Measurements from ENCODE around the gene ODF4.

Gene ODF4

GRCh38 chr17:8350339-8350738 lies 10.7 kb downstream of the ODF4 start:
- 79% methylated on average over 5 of the region's 7 CpGs for WGBS
- Histone ChIP-seq H3K23ac (ENCODE audit: low read length in 2 of 2) (no peak overlapping the region), H4K91ac (ENCODE audit: low read length) (no peak overlapping the region)

DNA sequence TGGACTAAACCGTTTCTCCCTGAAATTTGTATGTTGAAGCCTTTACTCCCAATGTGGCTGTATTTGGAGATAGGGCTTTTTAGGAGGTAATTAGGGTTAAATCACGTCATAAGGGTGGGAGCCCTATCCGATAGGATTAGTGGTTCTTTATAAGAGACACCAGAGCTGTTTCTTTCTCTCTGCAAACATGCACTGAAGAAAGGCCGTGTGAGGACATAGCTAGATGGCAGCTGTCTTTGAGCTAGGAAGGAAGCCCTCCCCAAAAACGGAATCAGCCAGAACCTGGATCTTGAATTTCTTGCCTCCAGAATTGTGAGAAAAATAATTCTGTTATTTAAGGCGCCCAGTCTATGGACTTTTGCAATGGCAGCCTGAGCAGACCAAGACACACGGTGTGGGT lies 14.1 kb downstream of the ODF4 start:
- no peaks in the 10 kb centered on the region for H3K4me1 ChIP-seq (ENCODE audit: control insufficient read depth, insufficient read depth, low read depth, low read length)

More at GRCh38 chr17:8350339-8350738, 10.7 kb downstream of the ODF4 start:
- no peak overlapping the region for H3K9ac ChIP-seq (ENCODE audit: low read length)
- no peak overlapping the region for H3K4ac ChIP-seq (ENCODE audit: low read depth in 1 of 2, low read length in 2 of 2)
- no peak overlapping the region for H2BK12ac ChIP-seq (ENCODE audit: low read length in 2 of 2)
- H3K27ac ChIP-seq (ENCODE audit: low read length, poor library complexity, severe bottlenecking), result no peak overlapping the region
- DNase-seq, result no peak
- H3K9me3 ChIP-seq (ENCODE audit: control insufficient read depth, low read length), result peaks cover 2% of the 10 kb centered on the region
- H3K4me2 ChIP-seq (ENCODE audit: low read length, poor library complexity, severe bottlenecking), result no peak overlapping the region
- H4K8ac ChIP-seq (ENCODE audit: low read length), result no peak overlapping the region
- H3K4me1 ChIP-seq (ENCODE audit: control insufficient read depth, insufficient read depth, low read depth, low read length), result no peaks in the 10 kb centered on the region
- H2BK15ac ChIP-seq (ENCODE audit: low read depth, poor library complexity, severe bottlenecking), result no peak overlapping the region
- H3K27me3 ChIP-seq (ENCODE audit: control insufficient read depth in 1 of 2, insufficient read depth in 1 of 2, low read length in 2 of 2), result peaks cover 12 to 23% of the 10 kb centered on the region in 2 experiments
- H3K18ac ChIP-seq (ENCODE audit: low read depth in 1 of 2, low read length in 2 of 2), result no peak overlapping the region
- H2AFZ ChIP-seq (ENCODE audit: low read depth, low read length), result no peak overlapping the region
- no peak overlapping the region for H2BK120ac ChIP-seq (ENCODE audit: low read depth, low read length)
- no peaks in the 10 kb centered on the region for H3K36me3 ChIP-seq (ENCODE audit: control insufficient read depth in 1 of 2, insufficient read depth in 2 of 2, low read depth in 1 of 2, low read length in 2 of 2)
- no peak overlapping the region for H2BK5ac ChIP-seq (ENCODE audit: low read depth, low read length, poor library complexity, severe bottlenecking)
- no peaks in the 10 kb centered on the region for H3K79me1 ChIP-seq (replicated peaks; ENCODE audit: low read length, poor library complexity, severe bottlenecking)
- no peak overlapping the region for H3K4me3 ChIP-seq (ENCODE audit: insufficient read depth in 1 of 2, low read depth in 1 of 2, low read length in 2 of 2)
- H2AK5ac ChIP-seq (ENCODE audit: low read length, severe bottlenecking), result no peak overlapping the region
- no peak overlapping the region for H3K14ac ChIP-seq (ENCODE audit: low read length in 2 of 2)

GRCh38 chr17:8354236-8354635 lies 14.6 kb downstream of the ODF4 start:
- no peak overlapping the region for H2AFZ ChIP-seq (ENCODE audit: low read depth, low read length)
- H3K27me3 ChIP-seq (ENCODE audit: control insufficient read depth in 1 of 2, insufficient read depth in 1 of 2, low read length in 2 of 2), result no peaks in the 10 kb centered on the region
- peaks cover 2% of the 10 kb centered on the region for H3K79me1 ChIP-seq (replicated peaks; ENCODE audit: low read length, poor library complexity, severe bottlenecking)
- H3K14ac ChIP-seq (ENCODE audit: low read length in 2 of 2), result no peak overlapping the region
- no peak overlapping the region for H3K4me2 ChIP-seq (ENCODE audit: low read length, poor library complexity, severe bottlenecking)
- no peak overlapping the region for H3K9ac ChIP-seq (ENCODE audit: low read length)
- H3K23ac ChIP-seq (ENCODE audit: low read length in 2 of 2), result no peak overlapping the region
- H3K27ac ChIP-seq (ENCODE audit: low read length, poor library complexity, severe bottlenecking), result no peak overlapping the region
- H2AK5ac ChIP-seq (ENCODE audit: low read length, severe bottlenecking), result no peak overlapping the region
- DNase-seq, result no peak
- WGBS, result 90% methylated on average over 5 of the region's 8 CpGs
- H3K18ac ChIP-seq (ENCODE audit: low read depth in 1 of 2, low read length in 2 of 2), result no peak overlapping the region
- H3K36me3 ChIP-seq (ENCODE audit: control insufficient read depth in 1 of 2, insufficient read depth in 2 of 2, low read depth in 1 of 2, low read length in 2 of 2), result no peaks in the 10 kb centered on the region
- H2BK120ac ChIP-seq (ENCODE audit: low read depth, low read length), result no peak overlapping the region
- no peaks in the 10 kb centered on the region for H3K9me3 ChIP-seq (ENCODE audit: control insufficient read depth, low read length)
- no peak overlapping the region for H3K4ac ChIP-seq (ENCODE audit: low read depth in 1 of 2, low read length in 2 of 2)
- H4K8ac ChIP-seq (ENCODE audit: low read length), result no peak overlapping the region
- H3K4me1 ChIP-seq (ENCODE audit: control insufficient read depth, insufficient read depth, low read depth, low read length), result no peaks in the 10 kb centered on the region
- no peak overlapping the region for H4K91ac ChIP-seq (ENCODE audit: low read length)
- H3K4me3 ChIP-seq (ENCODE audit: insufficient read depth in 1 of 2, low read depth in 1 of 2, low read length in 2 of 2), result no peak overlapping the region
- H2BK15ac ChIP-seq (ENCODE audit: low read depth, poor library complexity, severe bottlenecking), result no peak overlapping the region
- H2BK12ac ChIP-seq (ENCODE audit: low read length in 2 of 2), result no peak overlapping the region
- no peak overlapping the region for H2BK5ac ChIP-seq (ENCODE audit: low read depth, low read length, poor library complexity, severe bottlenecking)

More for the DNA sequence above, 14.1 kb downstream of the ODF4 start:
- Histone ChIP-seq H2BK12ac (ENCODE audit: low read length in 2 of 2) (no peak overlapping the region), H3K9me3 (ENCODE audit: control insufficient read depth, low read length) (no peaks in the 10 kb centered on the region), H3K9ac (ENCODE audit: low read length) (no peak overlapping the region), H4K91ac (ENCODE audit: low read length) (no peak overlapping the region), H3K4me2 (ENCODE audit: low read length, poor library complexity, severe bottlenecking) (no peak overlapping the region), H3K14ac (ENCODE audit: low read length in 2 of 2) (no peak overlapping the region), H3K4ac (ENCODE audit: low read depth in 1 of 2, low read length in 2 of 2) (no peak overlapping the region), H2BK120ac (ENCODE audit: low read depth, low read length) (no peak overlapping the region), H4K8ac (ENCODE audit: low read length) (no peak overlapping the region), H3K27me3 (ENCODE audit: control insufficient read depth in 1 of 2, insufficient read depth in 1 of 2, low read length in 2 of 2) (no peaks in the 10 kb centered on the region), H3K4me3 (ENCODE audit: insufficient read depth in 1 of 2, low read depth in 1 of 2, low read length in 2 of 2) (no peak overlapping the region), H3K23ac (ENCODE audit: low read length in 2 of 2) (no peak overlapping the region), H2AFZ (ENCODE audit: low read depth, low read length) (no peak overlapping the region), H3K79me1 (replicated peaks; ENCODE audit: low read length, poor library complexity, severe bottlenecking) (no peaks in the 10 kb centered on the region), H3K27ac (ENCODE audit: low read length, poor library complexity, severe bottlenecking) (no peak overlapping the region), H3K18ac (ENCODE audit: low read depth in 1 of 2, low read length in 2 of 2) (no peak overlapping the region), H3K36me3 (ENCODE audit: control insufficient read depth in 1 of 2, insufficient read depth in 2 of 2, low read depth in 1 of 2, low read length in 2 of 2) (no peaks in the 10 kb centered on the region), H2BK15ac (ENCODE audit: low read depth, poor library complexity, severe bottlenecking) (no peak overlapping the region), H2BK5ac (ENCODE audit: low read depth, low read length, poor library complexity, severe bottlenecking) (no peak overlapping the region), H2AK5ac (ENCODE audit: low read length, severe bottlenecking) (no peak overlapping the region)
- DNase-seq, result no peak
- 91% methylated on average over 7 of the region's 7 CpGs for WGBS

DNA sequence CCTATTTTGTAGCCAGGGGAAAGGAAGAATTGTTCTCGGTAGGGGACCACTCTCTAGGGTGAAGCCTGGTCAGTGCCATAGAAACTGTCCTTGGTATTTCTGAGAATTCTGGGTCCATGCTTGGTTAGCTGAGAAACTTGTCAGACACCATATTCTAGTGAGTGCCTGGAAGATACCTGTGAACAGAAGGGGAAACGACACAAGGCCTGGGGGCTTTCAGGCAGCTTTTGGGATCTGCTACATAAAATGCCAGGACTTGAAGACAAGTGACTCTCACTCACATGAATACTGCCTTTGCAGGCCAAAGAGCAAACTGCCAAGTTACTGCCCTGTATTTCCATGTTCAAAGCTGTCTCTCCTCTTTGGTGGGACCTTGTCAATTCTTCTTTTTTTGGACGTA lies 18.3 kb downstream of the ODF4 start:
- H2BK5ac ChIP-seq (ENCODE audit: low read depth, low read length, poor library complexity, severe bottlenecking), result no peak overlapping the region
- H3K27ac ChIP-seq (ENCODE audit: low read length, poor library complexity, severe bottlenecking), result no peak overlapping the region
- no peak overlapping the region for H3K14ac ChIP-seq (ENCODE audit: low read length in 2 of 2)
- DNase-seq, result no peak
- peaks cover 2% of the 10 kb centered on the region for H3K79me1 ChIP-seq (replicated peaks; ENCODE audit: low read length, poor library complexity, severe bottlenecking)
- H3K4ac ChIP-seq (ENCODE audit: low read depth in 1 of 2, low read length in 2 of 2), result no peak overlapping the region
- no peaks in the 10 kb centered on the region for H3K36me3 ChIP-seq (ENCODE audit: control insufficient read depth in 1 of 2, insufficient read depth in 2 of 2, low read depth in 1 of 2, low read length in 2 of 2)
- H3K18ac ChIP-seq (ENCODE audit: low read depth in 1 of 2, low read length in 2 of 2), result no peak overlapping the region
- H2AFZ ChIP-seq (ENCODE audit: low read depth, low read length), result no peak overlapping the region
- H3K9me3 ChIP-seq (ENCODE audit: control insufficient read depth, low read length), result no peaks in the 10 kb centered on the region
- no peak overlapping the region for H2BK120ac ChIP-seq (ENCODE audit: low read depth, low read length)
- H3K4me2 ChIP-seq (ENCODE audit: low read length, poor library complexity, severe bottlenecking), result no peak overlapping the region
- no peak overlapping the region for H4K8ac ChIP-seq (ENCODE audit: low read length)
- H4K91ac ChIP-seq (ENCODE audit: low read length), result no peak overlapping the region
- no peak overlapping the region for H2AK5ac ChIP-seq (ENCODE audit: low read length, severe bottlenecking)
- H3K4me3 ChIP-seq (ENCODE audit: insufficient read depth in 1 of 2, low read depth in 1 of 2, low read length in 2 of 2), result no peak overlapping the region
- H2BK12ac ChIP-seq (ENCODE audit: low read length in 2 of 2), result no peak overlapping the region
- no peak overlapping the region for H3K23ac ChIP-seq (ENCODE audit: low read length in 2 of 2)
- H3K4me1 ChIP-seq (ENCODE audit: control insufficient read depth, insufficient read depth, low read depth, low read length), result peaks cover 10% of the 10 kb centered on the region
- H2BK15ac ChIP-seq (ENCODE audit: low read depth, poor library complexity, severe bottlenecking), result no peak overlapping the region
- WGBS, result 97% methylated on average over 3 of the region's 3 CpGs
- H3K27me3 ChIP-seq (ENCODE audit: control insufficient read depth in 1 of 2, insufficient read depth in 1 of 2, low read length in 2 of 2), result no peaks in the 10 kb centered on the region
- H3K9ac ChIP-seq (ENCODE audit: low read length), result no peak overlapping the region
